ENCODE measurements around the gene LRRIQ1.

The LRRIQ1 gene

GRCh38 chr12:85057370-85057963 is 21.3 kb downstream of the LRRIQ1 start:
- DNase-seq (ENCODE audit: low read depth in 2 of 2), result no peak

GRCh38 chr12:85058339-85058738 is 22.2 kb downstream of the LRRIQ1 start:
- DNase-seq (ENCODE audit: low read depth in 2 of 2), result no peak

- DNase-seq (ENCODE audit: low read depth in 2 of 2), result no peak
Observed at GRCh38 chr12:85059594-85059993, 23.4 kb downstream of the LRRIQ1 start.

- no peak for DNase-seq (ENCODE audit: low read depth in 2 of 2)
Observed at GRCh38 chr12:85060916-85061315, 24.8 kb downstream of the LRRIQ1 start.

GRCh38 chr12:85065837-85066482 is 29.8 kb downstream of the LRRIQ1 start:
- DNase-seq (ENCODE audit: low read depth in 2 of 2), result no peak

GRCh38 chr12:85072826-85073225 is 36.7 kb downstream of the LRRIQ1 start:
- no peak for DNase-seq (ENCODE audit: low read depth in 2 of 2)

- DNase-seq (ENCODE audit: low read depth in 2 of 2), result no peak
Observed at GRCh38 chr12:85076688-85077430, 40.7 kb downstream of the LRRIQ1 start.

- no peak for DNase-seq (ENCODE audit: low read depth in 2 of 2)
Observed at GRCh38 chr12:85085066-85085465, 48.9 kb downstream of the LRRIQ1 start.

- DNase-seq (ENCODE audit: low read depth in 2 of 2), result no peak
Observed at GRCh38 chr12:85089792-85090191, 53.6 kb downstream of the LRRIQ1 start.

GRCh38 chr12:85092814-85093370 is 56.7 kb downstream of the LRRIQ1 start:
- no peak for DNase-seq (ENCODE audit: low read depth in 2 of 2)

- DNase-seq (ENCODE audit: low read depth in 2 of 2), result no peak
Observed at GRCh38 chr12:85095501-85095900, 59.4 kb downstream of the LRRIQ1 start.

GRCh38 chr12:85130646-85131045 is 94.5 kb downstream of the LRRIQ1 start:
- DNase-seq (ENCODE audit: low read depth in 2 of 2), result no peak

GRCh38 chr12:85138833-85139232 is 102.7 kb downstream of the LRRIQ1 start:
- DNase-seq (ENCODE audit: low read depth in 2 of 2), result no peak

- no peak for DNase-seq (ENCODE audit: low read depth in 2 of 2)
Observed at GRCh38 chr12:85147331-85147730, 111.2 kb downstream of the LRRIQ1 start.

- DNase-seq (ENCODE audit: low read depth in 2 of 2), result no peak
Observed at GRCh38 chr12:85152311-85152729, 116.2 kb downstream of the LRRIQ1 start.

- no peak for DNase-seq (ENCODE audit: low read depth in 2 of 2)
Observed at GRCh38 chr12:85155791-85156190, 119.6 kb downstream of the LRRIQ1 start.

GRCh38 chr12:85156569-85156968 is 120.4 kb downstream of the LRRIQ1 start:
- no peak for DNase-seq (ENCODE audit: low read depth in 2 of 2)

GRCh38 chr12:85157035-85157603 is 121.0 kb downstream of the LRRIQ1 start:
- no peak for DNase-seq (ENCODE audit: low read depth in 2 of 2)

- DNase-seq (ENCODE audit: low read depth in 2 of 2), result no peak
Observed at GRCh38 chr12:85163752-85164321, 127.7 kb downstream of the LRRIQ1 start.

GRCh38 chr12:85179680-85180270 is 143.6 kb downstream of the LRRIQ1 start:
- DNase-seq (ENCODE audit: low read depth in 2 of 2), result no peak

- DNase-seq (ENCODE audit: low read depth in 2 of 2), result no peak
Observed at GRCh38 chr12:85182699-85183098, 146.5 kb downstream of the LRRIQ1 start.

- no peak for DNase-seq (ENCODE audit: low read depth in 2 of 2)
Observed at GRCh38 chr12:85183855-85184254, 147.7 kb downstream of the LRRIQ1 start.
